ENCODE results near the gene CADPS2.

Gene CADPS2

DNA sequence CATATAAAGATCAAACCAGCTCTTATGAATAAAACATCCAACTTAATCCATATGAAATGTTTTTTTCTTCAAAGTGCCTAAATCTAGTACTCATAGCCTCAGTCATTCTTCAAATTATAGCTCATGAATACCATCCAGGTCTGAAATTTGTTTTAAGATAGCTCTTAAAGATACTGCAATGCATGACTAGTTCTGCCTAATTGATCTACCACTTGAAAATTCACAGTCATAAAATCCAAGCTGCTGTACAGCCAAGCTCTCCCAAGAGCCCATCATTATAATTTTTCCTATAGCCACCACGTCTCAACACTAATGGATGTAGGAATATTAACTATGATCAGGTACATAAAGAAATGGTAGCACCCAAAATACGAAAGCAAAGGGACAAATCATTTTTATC lies 95.7 kb downstream of the CADPS2 start:
- H3F3A ChIP-seq (ENCODE audit: insufficient read depth, low read length): no peaks in the 10 kb centered on the region
- H3K4me2 ChIP-seq (ENCODE audit: low read depth, low read length): no peak overlapping the region
- no peak for DNase-seq
- H3K9me2 ChIP-seq (replicated peaks; ENCODE audit: insufficient read depth, low read length): no peaks in the 10 kb centered on the region
- TF ChIP-seq CTCF (IDR thresholded peaks at IDR 0.05; ENCODE audit: low read length) (no peak), EZH2 (optimal IDR thresholded peaks at IDR 0.05; ENCODE audit: low read depth, low read length) (no peak), EZH2phosphoT487 (IDR thresholded peaks at IDR 0.05; ENCODE audit: low read length) (no peak)
- H4K20me1 ChIP-seq (ENCODE audit: insufficient read depth, low read length): no peaks in the 10 kb centered on the region
- H2AFZ ChIP-seq (ENCODE audit: low read length): no peak overlapping the region
- H3K9me3 ChIP-seq (replicated peaks; ENCODE audit: insufficient read depth, low read length): no peaks in the 10 kb centered on the region
- no peaks in the 10 kb centered on the region for H3K27me3 ChIP-seq (replicated peaks; ENCODE audit: insufficient read depth, low read length)
- no peak overlapping the region for H3K4me3 ChIP-seq (ENCODE audit: low read length)
- H3K9ac ChIP-seq (ENCODE audit: low read length): no peak overlapping the region
- H3K79me2 ChIP-seq (ENCODE audit: low read length): peaks cover 25% of the 10 kb centered on the region
- no peaks in the 10 kb centered on the region for H3K4me1 ChIP-seq (ENCODE audit: low read length)
- H3K36me3 ChIP-seq (replicated peaks; ENCODE audit: insufficient read depth, low read length): 0 out of 2 replicates have a peak, but pooled peaks cover 2% of the 10 kb centered on the region
- no peak overlapping the region for H3K27ac ChIP-seq (ENCODE audit: low read length)

DNA sequence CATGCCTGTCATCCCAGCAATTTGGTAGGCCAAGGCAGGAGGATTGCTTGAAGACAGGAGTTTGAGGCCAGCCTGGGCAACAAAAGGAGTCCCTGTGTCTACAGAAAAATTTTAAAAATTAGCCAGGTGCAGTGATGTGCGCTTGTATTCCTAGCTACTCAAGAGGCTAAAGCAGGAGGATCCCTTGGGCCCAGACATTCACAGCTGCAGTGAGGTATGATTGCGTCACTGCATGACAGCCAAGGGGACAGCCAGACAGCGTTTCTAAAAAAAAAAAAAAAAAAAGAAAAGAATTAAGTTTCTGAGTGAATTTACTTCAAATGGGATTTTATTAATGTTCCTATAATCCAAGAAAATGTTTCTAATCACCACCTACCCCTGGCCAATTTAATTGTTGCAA lies 96.1 kb downstream of the CADPS2 start:
- no peaks in the 10 kb centered on the region for H3K27me3 ChIP-seq (replicated peaks; ENCODE audit: insufficient read depth, low read length)
- no peak overlapping the region for H3K4me3 ChIP-seq (ENCODE audit: low read length)
- H3K9ac ChIP-seq (ENCODE audit: low read length): no peak overlapping the region
- 0 out of 2 replicates have a peak, but pooled peaks cover 2% of the 10 kb centered on the region for H3K36me3 ChIP-seq (replicated peaks; ENCODE audit: insufficient read depth, low read length)
- no peak overlapping the region for H2AFZ ChIP-seq (ENCODE audit: low read length)
- H3K27ac ChIP-seq (ENCODE audit: low read length): no peak overlapping the region
- TF ChIP-seq EZH2phosphoT487 (IDR thresholded peaks at IDR 0.05; ENCODE audit: low read length): no peak
- no peak for TF ChIP-seq EZH2 (optimal IDR thresholded peaks at IDR 0.05; ENCODE audit: low read depth, low read length)
- TF ChIP-seq CTCF (IDR thresholded peaks at IDR 0.05; ENCODE audit: low read length): no peak
- peaks cover 21% of the 10 kb centered on the region for H3K79me2 ChIP-seq (ENCODE audit: low read length)
- DNase-seq: no peak
- no peaks in the 10 kb centered on the region for H3F3A ChIP-seq (ENCODE audit: insufficient read depth, low read length)
- H3K4me2 ChIP-seq (ENCODE audit: low read depth, low read length): no peak overlapping the region
- H3K9me3 ChIP-seq (replicated peaks; ENCODE audit: insufficient read depth, low read length): no peaks in the 10 kb centered on the region
- H3K9me2 ChIP-seq (replicated peaks; ENCODE audit: insufficient read depth, low read length): no peaks in the 10 kb centered on the region
- no peaks in the 10 kb centered on the region for H4K20me1 ChIP-seq (ENCODE audit: insufficient read depth, low read length)
- no peaks in the 10 kb centered on the region for H3K4me1 ChIP-seq (ENCODE audit: low read length)

- TF ChIP-seq EZH2 (optimal IDR thresholded peaks at IDR 0.05; ENCODE audit: low read depth, low read length) (no peak), EZH2phosphoT487 (IDR thresholded peaks at IDR 0.05; ENCODE audit: low read length) (no peak), CTCF (IDR thresholded peaks at IDR 0.05; ENCODE audit: low read length) (no peak)
- no peak overlapping the region for H2AFZ ChIP-seq (ENCODE audit: low read length)
- no peak overlapping the region for H3K9ac ChIP-seq (ENCODE audit: low read length)
- H3K4me1 ChIP-seq (ENCODE audit: low read length): no peaks in the 10 kb centered on the region
- H3K4me3 ChIP-seq (ENCODE audit: low read length): no peak overlapping the region
- H3K27me3 ChIP-seq (replicated peaks; ENCODE audit: insufficient read depth, low read length): no peaks in the 10 kb centered on the region
- H3K27ac ChIP-seq (ENCODE audit: low read length): no peak overlapping the region
- peaks cover 11% of the 10 kb centered on the region for H3K79me2 ChIP-seq (ENCODE audit: low read length)
- DNase-seq: no peak
- no peaks in the 10 kb centered on the region for H4K20me1 ChIP-seq (ENCODE audit: insufficient read depth, low read length)
- H3K9me3 ChIP-seq (replicated peaks; ENCODE audit: insufficient read depth, low read length): no peaks in the 10 kb centered on the region
- H3K9me2 ChIP-seq (replicated peaks; ENCODE audit: insufficient read depth, low read length): no peaks in the 10 kb centered on the region
- no peaks in the 10 kb centered on the region for H3F3A ChIP-seq (ENCODE audit: insufficient read depth, low read length)
- H3K36me3 ChIP-seq (replicated peaks; ENCODE audit: insufficient read depth, low read length): 0 out of 2 replicates have a peak, but pooled peaks cover 2% of the 10 kb centered on the region
- no peak overlapping the region for H3K4me2 ChIP-seq (ENCODE audit: low read depth, low read length)
Observed at GRCh38 chr7:122789156-122789555, 97.1 kb downstream of the CADPS2 start.

Data from MM.1S (cell line).